Peyer's patch (tissue), 4 donors: ENCODE results near the gene PROZ. TPM values are rescaled to one million over a fixed set of nuclear protein-coding genes. Genes with fewer than 3 reads are reported as not detected.

Source experiments
- DNase-seq, 3 donors: peaks; one replicate each; pipeline ENCODE4 v3.0.0-alpha.2; 2017 to 2019
- H3K27ac ChIP-seq, 4 donors: fragments of 200-600 bp; sonication (generic); one replicate each; pipeline ENCODE4 v1.5.1; 2016 to 2019
- H3K27me3 ChIP-seq, 2 donors: fragments of 200-600 bp; sonication (generic); one replicate each; pipeline ENCODE4 v1.5.1; 2019
- H3K36me3 ChIP-seq, 3 donors: fragments of 200-600 bp; sonication (generic); one replicate each; pipeline ENCODE4 v1.5.1; 2016 to 2019
- H3K4me1 ChIP-seq, 4 donors: fragments of 200-600 bp; sonication (generic); one replicate each; pipeline ENCODE4 v1.5.1; 2016 to 2019
- H3K4me3 ChIP-seq, 4 donors: fragments of 200-600 bp; sonication (generic); 1 replicate in 3 of 4; 2 replicates in 1 of 4; pipeline ENCODE4 v1.5.1; 2016 to 2019; ENCODE audit warnings: mild to moderate bottlenecking in 1 of 4
- H3K9me3 ChIP-seq, 4 donors: fragments of 200-600 bp; sonication (generic); one replicate each; pipeline ENCODE4 v1.5.1; 2016 to 2019; ENCODE audit warnings: mild to moderate bottlenecking in 1 of 4
- POLR2A ChIP-seq, 2 donors: fragments of 450-650 bp; IDR thresholded peaks; one replicate each; pipeline ENCODE4 v1.5.1; 2017; ENCODE audit warnings: antibody characterized with exemption in 2 of 2, mild to moderate bottlenecking in 2 of 2, moderate library complexity in 2 of 2
- total RNA-seq, 4 donors: library from RNA; depleted of rRNA; stranded (reverse); fragments of >200 nt; gene quantifications; one replicate each; pipeline ENCODE4 v1.1.0, GENCODE V29; 2016
- TF ChIP-seq, protein P1 (sequence below), 6 experiments: fragments of 450-650 bp in 4 of 6; fragments of 200-600 bp in 2 of 6; sonication (generic) in 1 of 6; IDR thresholded peaks; one replicate each; pipeline ENCODE4 v1.5.1; 2017 to 2019; ENCODE audit warnings: antibody characterized with exemption in 6 of 6, mild to moderate bottlenecking in 3 of 6, moderate library complexity in 1 of 6

The PROZ gene
- total RNA-seq, 4 donors from 2014 or later = 0.53 TPM; not detected in 3

DNA sequence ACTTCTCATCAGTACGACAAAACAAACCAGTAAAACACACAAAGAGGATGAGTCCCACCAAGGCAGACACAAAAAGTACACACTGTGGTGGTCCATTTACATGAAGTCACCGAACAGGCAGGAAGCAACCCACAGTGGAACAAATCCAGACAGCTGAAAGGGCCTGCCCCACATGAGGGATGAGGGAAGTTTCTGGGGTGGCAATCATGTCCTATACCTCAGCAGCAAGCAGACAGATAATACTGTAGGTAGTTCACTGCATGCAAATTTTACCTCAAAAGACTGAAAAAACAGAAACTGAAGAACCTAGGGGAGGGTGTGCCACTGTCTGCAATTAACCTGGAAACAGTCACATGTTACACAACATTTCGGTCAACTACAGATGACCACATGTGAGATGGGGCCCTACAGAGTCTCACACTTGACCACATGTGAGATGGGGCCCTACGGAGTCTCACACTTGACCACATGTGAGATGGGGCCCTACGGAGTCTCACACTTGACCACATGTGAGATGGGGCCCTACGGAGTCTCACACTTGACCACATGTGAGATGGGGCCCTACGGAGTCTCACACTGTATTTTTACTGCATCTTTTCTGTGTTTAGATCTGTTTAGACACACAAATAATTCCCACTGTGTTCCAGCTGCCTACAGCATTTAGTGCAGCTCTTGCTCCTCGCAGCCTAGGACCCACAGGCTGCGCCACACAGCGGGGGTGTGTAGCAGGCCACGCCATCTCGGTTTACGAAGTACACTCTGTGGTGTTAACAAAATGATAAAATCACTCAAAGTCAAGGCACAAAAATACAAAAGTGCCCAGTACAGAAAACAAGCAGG lies 27.8 kb downstream of the PROZ start:
- Histone ChIP-seq H3K27me3 (no peaks in the 10 kb centered on the region), H3K9me3 (no peaks in the 10 kb centered on the region), H3K27ac (peak overlapping the region in 1 of 4 donors; percentile 20), H3K4me1 (no peaks in the 10 kb centered on the region), H3K36me3 (peaks cover 0 to 66% (median 0%) of the 10 kb centered on the region in 3 donors), H3K4me3 (no peak overlapping the region)
- DNase-seq = no peak
- TF ChIP-seq, protein P1, sequence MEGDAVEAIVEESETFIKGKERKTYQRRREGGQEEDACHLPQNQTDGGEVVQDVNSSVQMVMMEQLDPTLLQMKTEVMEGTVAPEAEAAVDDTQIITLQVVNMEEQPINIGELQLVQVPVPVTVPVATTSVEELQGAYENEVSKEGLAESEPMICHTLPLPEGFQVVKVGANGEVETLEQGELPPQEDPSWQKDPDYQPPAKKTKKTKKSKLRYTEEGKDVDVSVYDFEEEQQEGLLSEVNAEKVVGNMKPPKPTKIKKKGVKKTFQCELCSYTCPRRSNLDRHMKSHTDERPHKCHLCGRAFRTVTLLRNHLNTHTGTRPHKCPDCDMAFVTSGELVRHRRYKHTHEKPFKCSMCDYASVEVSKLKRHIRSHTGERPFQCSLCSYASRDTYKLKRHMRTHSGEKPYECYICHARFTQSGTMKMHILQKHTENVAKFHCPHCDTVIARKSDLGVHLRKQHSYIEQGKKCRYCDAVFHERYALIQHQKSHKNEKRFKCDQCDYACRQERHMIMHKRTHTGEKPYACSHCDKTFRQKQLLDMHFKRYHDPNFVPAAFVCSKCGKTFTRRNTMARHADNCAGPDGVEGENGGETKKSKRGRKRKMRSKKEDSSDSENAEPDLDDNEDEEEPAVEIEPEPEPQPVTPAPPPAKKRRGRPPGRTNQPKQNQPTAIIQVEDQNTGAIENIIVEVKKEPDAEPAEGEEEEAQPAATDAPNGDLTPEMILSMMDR (IDR thresholded peaks at IDR 0.05) = no peak
- no peak for TF ChIP-seq POLR2A (IDR thresholded peaks at IDR 0.05)

DNA sequence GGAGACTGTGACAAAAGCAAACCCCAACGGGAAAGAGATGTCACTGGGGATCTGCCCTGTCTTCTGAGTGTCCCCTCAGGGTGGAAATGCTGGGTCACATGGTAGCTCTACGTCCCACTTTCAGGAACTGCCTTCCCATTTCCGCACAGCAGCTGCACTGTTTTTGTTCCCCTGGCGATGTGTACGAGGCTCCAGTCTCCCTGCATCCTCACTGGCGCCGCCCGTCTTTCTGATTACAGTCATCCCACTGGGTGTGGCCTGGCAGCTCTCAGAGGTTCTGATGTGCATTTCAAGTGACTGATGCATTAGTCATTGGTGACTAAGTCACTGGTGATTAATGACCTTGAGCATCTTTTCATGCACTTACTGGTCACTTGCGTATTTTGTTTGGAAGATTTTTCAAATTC lies 28.8 kb downstream of the PROZ start:
- H3K27ac ChIP-seq = peak overlapping the region in 1 of 4 donors; percentile 20
- H3K27me3 ChIP-seq = no peaks in the 10 kb centered on the region
- peaks cover 0 to 62% (median 0%) of the 10 kb centered on the region in 3 donors for H3K36me3 ChIP-seq
- DNase-seq = peak in 1 of 3 donors; percentile 83
- no peaks in the 10 kb centered on the region for H3K4me1 ChIP-seq
- no peaks in the 10 kb centered on the region for H3K9me3 ChIP-seq
- H3K4me3 ChIP-seq = no peak overlapping the region
- TF ChIP-seq, protein P1 (IDR thresholded peaks at IDR 0.05) = no peak
- TF ChIP-seq POLR2A (IDR thresholded peaks at IDR 0.05) = no peak

DNA sequence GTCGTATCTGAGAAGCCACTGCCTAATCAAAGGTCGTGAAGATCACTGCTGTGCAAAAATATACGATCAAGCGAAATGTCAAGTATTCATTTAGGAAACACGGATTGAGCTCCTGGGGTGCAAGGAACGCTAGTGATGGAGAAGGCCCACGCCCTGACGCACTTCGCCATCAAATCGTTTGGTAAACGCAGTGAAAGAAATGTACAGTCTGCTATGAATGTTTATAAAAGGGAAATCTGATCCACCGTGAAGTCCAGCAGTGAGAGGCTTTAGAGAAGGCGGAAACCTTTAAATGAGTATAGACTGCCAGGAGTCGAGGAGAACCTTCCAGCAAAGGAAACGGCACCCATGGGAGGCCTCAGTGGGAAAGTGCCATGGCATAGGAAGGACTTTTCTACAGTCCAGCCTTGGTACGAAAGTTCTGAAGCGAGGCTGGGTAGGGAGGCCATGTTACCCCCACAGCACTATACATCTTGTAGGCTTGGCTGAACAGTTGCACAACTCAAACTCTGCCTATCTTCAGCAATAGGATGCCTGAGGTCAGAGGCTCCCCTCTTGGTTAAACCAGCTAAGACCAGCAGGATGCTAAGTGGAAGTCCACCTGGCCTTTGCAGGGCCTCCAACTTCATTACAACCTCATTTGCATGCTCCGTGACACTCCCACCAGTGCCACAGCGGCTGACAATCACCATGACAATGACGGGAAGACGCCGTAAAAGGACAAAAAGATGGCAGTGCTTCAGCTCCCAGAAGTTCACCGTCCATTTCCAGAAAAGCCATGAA lies 29.6 kb downstream of the PROZ start:
- Histone ChIP-seq H3K27me3 (no peaks in the 10 kb centered on the region), H3K36me3 (peaks cover 0 to 61% (median 0%) of the 10 kb centered on the region in 3 donors), H3K27ac (no peak overlapping the region), H3K4me1 (no peaks in the 10 kb centered on the region), H3K9me3 (no peaks in the 10 kb centered on the region), H3K4me3 (no peak overlapping the region)
- TF ChIP-seq POLR2A (IDR thresholded peaks at IDR 0.05) = no peak
- TF ChIP-seq, protein P1 (IDR thresholded peaks at IDR 0.05) = no peak
- no peak for DNase-seq

DNA sequence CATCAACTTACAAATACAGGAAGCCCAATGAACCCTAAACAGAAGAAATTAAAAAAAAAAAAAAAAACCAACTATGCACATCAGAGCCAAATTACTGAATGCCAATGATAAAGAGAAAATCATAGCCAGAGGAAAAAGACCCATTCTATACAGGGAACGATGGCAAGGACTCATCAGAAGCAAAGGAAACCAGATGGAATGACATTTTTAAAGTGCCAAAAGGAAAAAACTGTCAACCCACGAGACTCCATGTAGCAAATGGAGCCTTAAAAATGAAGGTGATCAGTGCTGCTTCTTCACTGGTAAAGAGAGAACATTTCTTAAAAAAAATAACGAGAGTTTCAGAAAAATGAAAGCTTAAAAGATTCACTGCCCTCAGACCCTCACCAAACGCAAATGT lies 31.7 kb downstream of the PROZ start:
- Histone ChIP-seq H3K36me3 (peaks cover 0 to 60% (median 0%) of the 10 kb centered on the region in 3 donors), H3K9me3 (no peaks in the 10 kb centered on the region)

DNA sequence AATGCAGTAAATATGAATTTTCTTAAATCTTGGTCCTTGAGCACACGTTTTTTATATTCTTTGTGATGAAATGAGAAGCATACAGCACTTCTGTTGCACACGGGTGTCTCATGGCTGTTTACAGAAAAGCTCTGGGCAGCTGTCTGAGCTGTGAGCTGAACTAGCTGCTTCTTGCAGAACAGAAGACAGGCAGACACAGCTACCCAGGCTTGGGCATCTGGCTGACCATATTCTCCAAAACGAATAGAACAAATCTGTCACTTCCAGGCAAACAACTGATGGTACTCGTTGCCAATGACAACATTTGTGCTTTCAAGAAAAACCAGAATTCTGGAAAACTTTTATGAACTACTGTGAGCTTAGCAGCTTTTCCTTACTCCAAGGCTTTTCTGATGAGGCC lies 33.8 kb downstream of the PROZ start:
- no peak for TF ChIP-seq POLR2A (IDR thresholded peaks at IDR 0.05)
- TF ChIP-seq, protein P1 (IDR thresholded peaks at IDR 0.05) = no peak

More for the DNA sequence above, 31.7 kb downstream of the PROZ start:
- H3K27me3 ChIP-seq = no peaks in the 10 kb centered on the region
- H3K4me1 ChIP-seq = no peaks in the 10 kb centered on the region
- no peak for TF ChIP-seq POLR2A (IDR thresholded peaks at IDR 0.05)
- TF ChIP-seq, protein P1 (IDR thresholded peaks at IDR 0.05) = no peak
- DNase-seq = no peak
- H3K4me3 ChIP-seq = no peak overlapping the region
- no peak overlapping the region for H3K27ac ChIP-seq

More for the DNA sequence above, 33.8 kb downstream of the PROZ start:
- H3K4me3 ChIP-seq = no peak overlapping the region
- H3K4me1 ChIP-seq = no peaks in the 10 kb centered on the region
- DNase-seq = no peak
- no peaks in the 10 kb centered on the region for H3K9me3 ChIP-seq
- H3K27me3 ChIP-seq = no peaks in the 10 kb centered on the region
- H3K36me3 ChIP-seq = peaks cover 0 to 79% (median 0%) of the 10 kb centered on the region in 3 donors
- H3K27ac ChIP-seq = no peak overlapping the region
